Heart right ventricle (tissue), 16 donors: Measurements from ENCODE around the gene OR1D5. TPM values are rescaled to one million over a fixed set of nuclear protein-coding genes. Genes with fewer than 3 reads are reported as not detected.

Source experiments
- ATAC-seq, 8 donors: fragments of 200-7000 bp; cut with Tn5 transposase; one replicate each; pipeline ENCODE4 v1.9.1; 2020; ENCODE audit warnings: mild to moderate bottlenecking in 8 of 8, moderate library complexity in 8 of 8, moderate number of reproducible peaks in 1 of 8
- DNase-seq, 2 donors: peaks; one replicate each; pipeline ENCODE4 v3.0.0-alpha.2; 2020
- H3K27ac ChIP-seq, 10 donors: fragments of 200-600 bp; sonication (generic) in 2 of 10; one replicate each; pipeline versions ENCODE4 v1.5.0 to v1.8.0; 2020 to 2022; ENCODE audit warnings: mild to moderate bottlenecking in 3 of 10
- H3K27me3 ChIP-seq, 7 donors: fragments of 200-600 bp; one replicate each; pipeline ENCODE4 v1.8.0; 2021 to 2022; ENCODE audit warnings: mild to moderate bottlenecking in 2 of 7
- H3K36me3 ChIP-seq, 9 donors: fragments of 200-600 bp; sonication (generic) in 1 of 9; one replicate each; pipeline versions ENCODE4 v1.5.0 to v1.8.0; 2020 to 2022; ENCODE audit warnings: mild to moderate bottlenecking in 2 of 9
- H3K4me1 ChIP-seq, 9 donors: fragments of 200-600 bp; sonication (generic) in 1 of 9; one replicate each; pipeline versions ENCODE4 v1.5.0 to v1.8.0; 2020 to 2022; ENCODE audit warnings: mild to moderate bottlenecking in 4 of 9
- H3K4me3 ChIP-seq, 10 donors: fragments of 200-600 bp; sonication (generic) in 2 of 10; one replicate each; pipeline versions ENCODE4 v1.5.0 to v1.8.0; 2020 to 2022; ENCODE audit warnings: mild to moderate bottlenecking in 7 of 10, moderate library complexity in 2 of 10
- H3K9me3 ChIP-seq, 11 donors: fragments of 200-600 bp in 10 of 11; sonication (generic) in 2 of 11; one replicate each; pipeline versions ENCODE4 v1.5.0 to v1.8.0; 2013 to 2022; ENCODE audit warnings: mild to moderate bottlenecking in 2 of 11, control low read depth in 1 of 11, moderate library complexity in 1 of 11
- CTCF ChIP-seq, 9 donors: fragments of 200-600 bp; sonication (generic) in 2 of 9; IDR thresholded peaks; one replicate each; pipeline versions ENCODE4 v1.5.0 to v1.8.0; 2021 to 2022; ENCODE audit warnings: antibody characterized with exemption in 9 of 9, mild to moderate bottlenecking in 5 of 9, moderate library complexity in 1 of 9
- WGBS, 2 donors: extraction: QIAGEN DNeasy Blood & Tissue Kit; methylation state at CpG; one replicate each; pipeline ENCODE4 v1.1.7; 2013; ENCODE audit warnings: inconsistent platforms in 1 of 2; 5-methylcytosine and 5-hydroxymethylcytosine counted together
- intact Hi-C, 10 donors: fragments of 100-400 bp; cut with DNase I; formaldehyde crosslinking; loops; one replicate each; pipeline versions ENCODE4 v1.11.1 to v1.14.2; 2022
- polyA plus RNA-seq, 2 donors: library from polyadenylated mRNA; stranded (reverse); fragments of 200-250 nt; gene quantifications; one replicate each; pipeline ENCODE4 v1.2.3, GENCODE V29; 2013
- total RNA-seq, 10 donors: library from RNA; stranded (reverse); fragmentation: NEBNext Ultra II Directional in 3 of 10; extraction: Animal tissue kit (Norgen Biotek cat#: 25700) in 3 of 10; gene quantifications; one replicate each; pipeline versions ENCODE4 v1.2.1 to v1.2.4, GENCODE V29; 2021 to 2023
- donor health status: Arrhythmogenic right ventricular cardiomyopathy.
- donor health status: ischemic (EF 13 %, LVEDD 7.1; RV severe dilation, severe dysfunction).
- donor health status: healthy with polysubstance abuse.
- donor health status: DM: no; HTN: yes; CAD: no.
- donor health status: DM: no; HTN: no; CAD: no.
- donor health status: ischemic (EF 25% LVEDD 6.9; RV normal size, moderate dysfunction).
- donor health status: ischemic (EF 25% LVEDD 5.7; RV mildly dilated, moderate dysfunction).
- donor health status: healthy.
- donor health status: DM: yes; HTN: yes; CAD: no.
- donor health status: Ischemic cardiomyopathy.
- donor health status: ischemic (EF 35%, LVEDD 5.7; RV mildly dilated, moderate dysfunction).
- donor health status: nonischemic (EF 11% LVEDD 7.7; RV severe dilation, severe dysfunction).
- donor health status: DM: yes; HTN: yes; CAD: no.
- donor health status: PGD.
- donor health status: ischemic (EF 29% LVEDD 5.4; RV normal size, mild dysfunction).
- donor health status: nonischemic (EF 23%, LVEDD 6.1; RV moderate dilation, normal function).

The OR1D5 gene
- total and polyA plus RNA-seq, 12 donors, result not detected

GRCh38 chr17:3048727-3049471, 14.5 kb downstream of the OR1D5 start:
- intact Hi-C loops, result loop anchor here in 3 of 10 donors (10.0 kb wide), 1 partner anchor 596 kb away; no protein-coding TSS in a partner anchor
- Histone ChIP-seq H3K9me3 (peaks cover 0 to 9% (median 3%) of the 10 kb centered on the region in 11 donors), H3K4me3 (peak overlapping the region; percentile 48 to 85 (median 72)), H3K36me3 (no peaks in the 10 kb centered on the region), H3K27ac (peak overlapping the region in 9 of 10 donors; percentile 66 to 91 (median 72)), H3K27me3 (no peaks in the 10 kb centered on the region), H3K4me1 (peaks cover 0 to 16% (median 0%) of the 10 kb centered on the region in 9 donors)
- DNase-seq (peak; percentile 96 to 98), ATAC-seq (peak; percentile 99 to 100 (median 100))
- 0% methylated on average over 50 of the region's 50 CpGs for WGBS, 2 donors
- TF ChIP-seq CTCF (IDR thresholded peaks at IDR 0.05), result peak; percentile 62 to 95 (median 88)

GRCh38 chr17:3046753-3047152, 16.7 kb downstream of the OR1D5 start:
- Histone ChIP-seq H3K4me1 (peaks cover 0 to 16% (median 0%) of the 10 kb centered on the region in 9 donors), H3K4me3 (no peak overlapping the region), H3K27me3 (peaks cover 0 to under 1% (median 0%) of the 10 kb centered on the region in 7 donors), H3K9me3 (peaks cover 0 to 15% (median 4%) of the 10 kb centered on the region in 11 donors), H3K36me3 (no peaks in the 10 kb centered on the region), H3K27ac (no peak overlapping the region)
- WGBS, 2 donors, result 84% methylated on average over 3 of the region's 3 CpGs
- intact Hi-C loops, result loop anchor here in 3 of 10 donors (10.0 kb wide), 1 partner anchor 598 kb away; no protein-coding TSS in a partner anchor
- ATAC-seq, result no peak
- no peak for TF ChIP-seq CTCF (IDR thresholded peaks at IDR 0.05)
- no peak for DNase-seq

- Histone ChIP-seq H3K4me3 (no peak overlapping the region), H3K4me1 (peaks cover 0 to 14% (median 0%) of the 10 kb centered on the region in 9 donors), H3K9me3 (peaks cover 0 to 15% (median 4%) of the 10 kb centered on the region in 11 donors), H3K27ac (no peak overlapping the region), H3K27me3 (peaks cover 0 to 5% (median 0%) of the 10 kb centered on the region in 7 donors), H3K36me3 (no peaks in the 10 kb centered on the region)
- ATAC-seq, result no peak
- DNase-seq, result no peak
- WGBS, 2 donors, result 61 to 63% methylated on average over 11 of the region's 11 CpGs
- intact Hi-C loops, result loop anchor here in 3 of 10 donors (10.0 kb wide), 1 partner anchor 601 kb away; no protein-coding TSS in a partner anchor
- peak in 3 of 9 donors; percentile 10 to 29 (median 15) for TF ChIP-seq CTCF (IDR thresholded peaks at IDR 0.05)
Measured at GRCh38 chr17:3043737-3044365, 19.6 kb downstream of the OR1D5 start.

- no peak overlapping the region for H3K4me3 ChIP-seq
- no peak overlapping the region for H3K27ac ChIP-seq
- WGBS, 2 donors, result 56 to 66% methylated on average over 5 of the region's 5 CpGs
- no peak for TF ChIP-seq CTCF (IDR thresholded peaks at IDR 0.05)
- intact Hi-C loops, result loop anchor here in 3 of 10 donors (10.0 kb wide), 1 partner anchor 604 kb away; no protein-coding TSS in a partner anchor
- peaks cover 0 to 5% (median 0%) of the 10 kb centered on the region in 7 donors for H3K27me3 ChIP-seq
- peaks cover 0 to 7% (median 0%) of the 10 kb centered on the region in 9 donors for H3K4me1 ChIP-seq
- peaks cover 0 to 15% (median 4%) of the 10 kb centered on the region in 11 donors for H3K9me3 ChIP-seq
- no peak for ATAC-seq
- no peaks in the 10 kb centered on the region for H3K36me3 ChIP-seq
- DNase-seq, result no peak
Measured at GRCh38 chr17:3040882-3041281, 22.5 kb downstream of the OR1D5 start.
